B cell (primary cell): ENCODE results near the gene PIK3R3. TPM values are rescaled to one million over a fixed set of nuclear protein-coding genes. Genes with fewer than 3 reads are reported as not detected.
A peak's percentile ranks its signal among the peaks of the same experiment; 100 is the strongest.

Experiments
- ATAC-seq: fragments of 200-7000 bp; cut with Tn5 transposase; one replicate; pipeline ENCODE4 v1.10.0; 2021; ENCODE audit warnings: low read depth, mild to moderate bottlenecking, moderate number of reproducible peaks, moderate library complexity
- CTCF ChIA-PET: fragments of 350-600 bp; sonication (Branson Sonifier 250); formaldehyde crosslinking; loops from one replicate; lab custom pipeline; 2021; ENCODE audit warnings: antibody characterized with exemption, inconsistent platforms; lab: Charles Lee
- POLR2A ChIA-PET: fragments of 350-600 bp; sonication (Branson Sonifier 250); formaldehyde crosslinking; loops from one replicate; lab custom pipeline; 2021; ENCODE audit warnings: antibody characterized with exemption; lab: Charles Lee
- DNase-seq: peaks from one replicate; pipeline ENCODE4 v3.0.0; 2013
- H2AFZ ChIP-seq: 2 replicates; pipeline ENCODE4 v1.6.1; 2012; ENCODE audit warnings: mild to moderate bottlenecking, low read depth, low read length; ENCODE audit not compliant: insufficient read depth, poor library complexity, severe bottlenecking
- H3K27ac ChIP-seq, 2 donors: 1 replicate in 1 of 2; 2 replicates in 1 of 2; pipeline ENCODE4 v1.5.1; 2012 to 2013; ENCODE audit warnings: low read length in 2 of 2, mild to moderate bottlenecking in 2 of 2, moderate library complexity in 1 of 2
- H3K27me3 ChIP-seq, 4 experiments: fragments of 200-600 bp in 1 of 4; sonication (generic) in 1 of 4; replicated peaks in 1 of 4; 1 replicate in 2 of 4; 2 replicates in 2 of 4; pipeline versions ENCODE4 v1.6.1 to v1.7.0; 2013 to 2016; ENCODE audit warnings: low read length in 3 of 4, mild to moderate bottlenecking in 2 of 4, mixed read lengths in 1 of 4, moderate library complexity in 1 of 4; ENCODE audit not compliant: insufficient read depth in 4 of 4, control insufficient read depth in 3 of 4; ENCODE audit errors: control extremely low read depth in 1 of 4
- H3K36me3 ChIP-seq, 2 experiments: replicated peaks in 1 of 2; 1 replicate in 1 of 2; 2 replicates in 1 of 2; pipeline versions ENCODE4 v1.6.1 to v1.7.1; 2013; ENCODE audit warnings: low read length in 1 of 2; ENCODE audit not compliant: insufficient read depth in 2 of 2, control insufficient read depth in 1 of 2; ENCODE audit errors: control extremely low read depth in 1 of 2, extremely low read depth in 1 of 2
- H3K4me1 ChIP-seq, 2 donors: fragments of 200-600 bp in 1 of 2; sonication (generic) in 1 of 2; 1 replicate in 1 of 2; 2 replicates in 1 of 2; pipeline versions ENCODE4 v1.5.1 to v1.6.1; 2013 to 2017; ENCODE audit warnings: low read length in 2 of 2; ENCODE audit not compliant: control insufficient read depth in 2 of 2, insufficient read depth in 2 of 2
- H3K4me2 ChIP-seq: replicated peaks from 2 replicates; pipeline ENCODE3; 2012; ENCODE audit warnings: mild to moderate bottlenecking, low read depth, low read length; ENCODE audit not compliant: poor library complexity, severe bottlenecking
- H3K4me3 ChIP-seq, 5 experiments: fragments of 200-600 bp in 1 of 5; sonication (generic) in 1 of 5; 1 replicate in 3 of 5; 2 replicates in 2 of 5; pipeline versions ENCODE4 v1.5.1 to v1.7.0; 2011 to 2016; ENCODE audit warnings: low read length in 4 of 5, mild to moderate bottlenecking in 4 of 5, low read depth in 2 of 5, control low read depth in 1 of 5, moderate library complexity in 1 of 5; ENCODE audit not compliant: insufficient read depth in 1 of 5; ENCODE audit errors: control extremely low read depth in 1 of 5, extremely low read depth in 1 of 5
- H3K79me2 ChIP-seq: fragments of 200-600 bp; sonication (generic); one replicate; pipeline ENCODE4 v1.6.0; 2016; ENCODE audit warnings: low read length; ENCODE audit not compliant: control insufficient read depth, insufficient read depth
- H3K9ac ChIP-seq: fragments of 200-600 bp; sonication (generic); 2 replicates; pipeline ENCODE4 v1.6.1; 2017; ENCODE audit warnings: mild to moderate bottlenecking, low read length, moderate library complexity
- H3K9me3 ChIP-seq, 3 donors: one replicate each; pipeline versions ENCODE4 v1.6.1 to v1.7.1; 2013; ENCODE audit warnings: low read length in 2 of 3; ENCODE audit not compliant: control insufficient read depth in 2 of 3, insufficient read depth in 1 of 3; ENCODE audit errors: control extremely low read depth in 1 of 3
- H4K20me1 ChIP-seq: 2 replicates; pipeline ENCODE4 v1.6.0; 2012; ENCODE audit warnings: mild to moderate bottlenecking, low read length; ENCODE audit not compliant: insufficient read depth, control insufficient read depth, poor library complexity, severe bottlenecking
- H3K27ac Mint-ChIP-seq: one replicate; pipeline ENCODE4 v1.8.0; 2021; ENCODE audit warnings: mixed read lengths
- H3K27me3 Mint-ChIP-seq: one replicate; pipeline ENCODE4 v1.8.0; 2021; ENCODE audit warnings: mixed read lengths
- H3K4me1 Mint-ChIP-seq: one replicate; pipeline ENCODE4 v1.8.0; 2021; ENCODE audit warnings: mixed read lengths
- H3K4me3 Mint-ChIP-seq: one replicate; pipeline ENCODE4 v1.8.0; 2021; ENCODE audit warnings: mixed read lengths
- H3K9me3 Mint-ChIP-seq: one replicate; pipeline ENCODE4 v1.8.0; 2022; ENCODE audit warnings: mixed read lengths; ENCODE audit not compliant: insufficient read depth
- EZH2 ChIP-seq: IDR thresholded peaks from 2 replicates; pipeline ENCODE4 v1.6.1; 2012; ENCODE audit warnings: borderline replicate concordance, low read depth, mild to moderate bottlenecking, moderate library complexity, low read length; ENCODE audit not compliant: insufficient read depth, poor library complexity, severe bottlenecking
- whole genome bisulfite sequencing: methylation state at CpG from one replicate; pipeline ENCODE4 v1.1.5; 2013; ENCODE audit warnings: missing lambda C conversion rate; ENCODE audit not compliant: insufficient coverage; 5-methylcytosine and 5-hydroxymethylcytosine counted together
- intact Hi-C: fragments of 100-400 bp; cut with micrococcal nuclease; formaldehyde crosslinking; loops from one replicate; pipeline ENCODE4 v1.10.0; 2022
- polyA plus RNA-seq: library from polyadenylated mRNA; depleted of rRNA; stranded (reverse); fragments of >200 nt; gene quantifications from 2 replicates; pipeline ENCODE4 v1.2.3, GENCODE V29; 2012
- total RNA-seq, 2 donors: library from RNA; stranded (reverse); fragments of 120-200 nt in 1 of 2; gene quantifications; 1 replicate in 1 of 2; 2 replicates in 1 of 2; pipeline versions ENCODE4 v1.2.3 to v1.2.4, GENCODE V29; 2013 to 2022
- TF ChIP-seq, protein P1 (sequence below): fragments of 200-600 bp; IDR thresholded peaks from one replicate; pipeline ENCODE4 v1.8.0; 2022; ENCODE audit warnings: antibody characterized with exemption, mild to moderate bottlenecking

The PIK3R3 gene
- total and polyA plus RNA-seq, 2 donors (not counting 1 experiment from before 2014, with no cell fraction given): 0.06 to 0.17 TPM

DNA sequence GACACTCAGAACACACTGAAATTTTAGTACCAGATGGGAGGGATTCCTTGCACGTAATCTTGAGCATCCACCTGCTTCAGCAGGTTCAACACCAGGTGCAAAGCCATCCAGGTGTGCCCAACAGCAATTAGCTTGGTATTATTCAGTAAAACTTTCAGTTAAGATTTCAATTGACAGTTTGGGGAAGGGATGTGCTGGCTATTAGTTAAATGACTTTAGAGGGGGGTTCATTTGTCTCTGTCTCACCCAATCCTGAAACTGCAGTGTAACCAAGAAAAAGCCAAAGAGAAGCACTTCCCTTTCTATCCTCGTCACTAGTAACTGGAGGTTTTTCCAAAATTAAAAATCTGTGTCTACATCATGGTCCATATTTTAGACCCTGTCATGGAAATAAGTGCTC, 90.9 kb downstream of the PIK3R3 start:
- TF ChIP-seq, protein P1, sequence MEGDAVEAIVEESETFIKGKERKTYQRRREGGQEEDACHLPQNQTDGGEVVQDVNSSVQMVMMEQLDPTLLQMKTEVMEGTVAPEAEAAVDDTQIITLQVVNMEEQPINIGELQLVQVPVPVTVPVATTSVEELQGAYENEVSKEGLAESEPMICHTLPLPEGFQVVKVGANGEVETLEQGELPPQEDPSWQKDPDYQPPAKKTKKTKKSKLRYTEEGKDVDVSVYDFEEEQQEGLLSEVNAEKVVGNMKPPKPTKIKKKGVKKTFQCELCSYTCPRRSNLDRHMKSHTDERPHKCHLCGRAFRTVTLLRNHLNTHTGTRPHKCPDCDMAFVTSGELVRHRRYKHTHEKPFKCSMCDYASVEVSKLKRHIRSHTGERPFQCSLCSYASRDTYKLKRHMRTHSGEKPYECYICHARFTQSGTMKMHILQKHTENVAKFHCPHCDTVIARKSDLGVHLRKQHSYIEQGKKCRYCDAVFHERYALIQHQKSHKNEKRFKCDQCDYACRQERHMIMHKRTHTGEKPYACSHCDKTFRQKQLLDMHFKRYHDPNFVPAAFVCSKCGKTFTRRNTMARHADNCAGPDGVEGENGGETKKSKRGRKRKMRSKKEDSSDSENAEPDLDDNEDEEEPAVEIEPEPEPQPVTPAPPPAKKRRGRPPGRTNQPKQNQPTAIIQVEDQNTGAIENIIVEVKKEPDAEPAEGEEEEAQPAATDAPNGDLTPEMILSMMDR: no peak
- no peak for TF ChIP-seq EZH2
- peaks cover 40 to 42% of the 10 kb centered on the region in 2 donors for H3K4me1 ChIP-seq
- H3K9ac ChIP-seq: no peak overlapping the region
- H3K4me1 Mint-ChIP-seq: peaks cover 36% of the 10 kb centered on the region
- no peaks in the 10 kb centered on the region for H4K20me1 ChIP-seq
- WGBS: 13% methylated on average over 1 of the region's 2 CpGs
- no peaks in the 10 kb centered on the region for H3K79me2 ChIP-seq
- ATAC-seq (no peak), DNase-seq (no peak)
- H3K27ac ChIP-seq: no peak overlapping the region
- no peak overlapping the region for H3K4me3 Mint-ChIP-seq
- ChIA-PET POLR2A (no interaction called here), CTCF (interaction anchor here (1.5 to 13.9 kb wide), 2 partner anchors 137 to 182 kb away, joined by 5 to 249 read pairs; partner anchors contain the start of genes P3R3URF and TSPAN1)
- no peak overlapping the region for H3K4me3 ChIP-seq
- no peaks in the 10 kb centered on the region for H3K27me3 Mint-ChIP-seq
- H3K27ac Mint-ChIP-seq: no peak overlapping the region
- H3K36me3 ChIP-seq: no peaks in the 10 kb centered on the region
- intact Hi-C loops: no loop called here
- H3K9me3 ChIP-seq: no peaks in the 10 kb centered on the region
- H3K9me3 Mint-ChIP-seq: no peaks in the 10 kb centered on the region
- no peak overlapping the region for H3K4me2 ChIP-seq
- H2AFZ ChIP-seq: no peak overlapping the region
- H3K27me3 ChIP-seq: no peaks in the 10 kb centered on the region

- Histone ChIP-seq H3K4me2 (no peak overlapping the region), H3K9ac (no peak overlapping the region), H3K4me1 (peaks cover 38 to 42% of the 10 kb centered on the region in 2 donors), H2AFZ (no peak overlapping the region), H4K20me1 (no peaks in the 10 kb centered on the region), H3K27ac (no peak overlapping the region), H3K27me3 (no peaks in the 10 kb centered on the region), H3K4me3 (no peak overlapping the region), H3K36me3 (no peaks in the 10 kb centered on the region), H3K79me2 (no peaks in the 10 kb centered on the region), H3K9me3 (no peaks in the 10 kb centered on the region)
- DNase-seq (peak; percentile 5), ATAC-seq (no peak)
- CTCF ChIA-PET: interaction anchor here (1.3 to 13.9 kb wide), 3 partner anchors 8 to 185 kb away, joined by 3 to 249 read pairs (median 52); partner anchors contain the start of genes P3R3URF and TSPAN1
- TF ChIP-seq EZH2: no peak
- TF ChIP-seq, protein P1: no peak
- Mint-ChIP-seq H3K4me1 (peaks cover 33% of the 10 kb centered on the region), H3K27ac (no peak overlapping the region), H3K9me3 (no peaks in the 10 kb centered on the region), H3K4me3 (no peak overlapping the region), H3K27me3 (no peaks in the 10 kb centered on the region)
- 82% methylated on average over 4 of the region's 4 CpGs for WGBS
- POLR2A ChIA-PET: no interaction called here
- intact Hi-C loops: no loop called here
These were observed 92.8 kb downstream of the PIK3R3 start for GRCh38 chr1:46039571-46040052.
